Spleen (tissue), 7 donors: ENCODE results near the gene KIF19.

Experiments used
- CTCF ChIP-seq, 11 experiments: fragments of 200-600 bp in 7 of 11; fragments of 450-650 bp in 4 of 11; sonication (generic) in 4 of 11; IDR thresholded peaks in 8 of 11; conservative IDR thresholded peaks in 3 of 11; 1 replicate in 7 of 11; 2 replicates in 4 of 11; pipeline versions ENCODE4 v1.4.0 to v1.8.0; 2016 to 2021; ENCODE audit warnings: antibody characterized with exemption in 11 of 11, inconsistent platforms in 4 of 11, mild to moderate bottlenecking in 1 of 11
- POLR2AphosphoS5 ChIP-seq, 3 donors: sonication (generic); formaldehyde crosslinking; IDR thresholded peaks; one replicate each; pipeline ENCODE4 v1.5.1; 2017; ENCODE audit warnings: antibody characterized with exemption in 3 of 3
- donor health status: DM: no; HTN: no; CAD: no; lungs with moderate emphysema.
- donor health status: DM: no; HTN: no; CAD: no.
- donor health status: DM: no; HTN: no; CAD: no.

- TF ChIP-seq CTCF (IDR thresholded peaks at IDR 0.05 in 8 of 11, conservative IDR thresholded peaks at IDR 0.05 in 3 of 11) (no peak), POLR2AphosphoS5 (IDR thresholded peaks at IDR 0.05) (no peak)
These were observed 35.7 kb upstream of the KIF19 start for GRCh38 chr17:74290340-74290739.
